Adrenal gland (tissue), 12 donors: ENCODE measurements around the gene GSK3B. TPM values are rescaled to one million over a fixed set of nuclear protein-coding genes. Genes with fewer than 3 reads are reported as not detected.

Source experiments
- DNase-seq, 7 donors: peaks; one replicate each; pipeline ENCODE4 v3.0.0-alpha.2; 2019 to 2020
- H3K27ac ChIP-seq, 5 donors: fragments of 200-600 bp; sonication (generic) in 4 of 5; 1 replicate in 3 of 5; 2 replicates in 2 of 5; pipeline versions ENCODE4 v1.5.1 to v1.8.0; 2016 to 2020; ENCODE audit warnings: mild to moderate bottlenecking in 1 of 5
- H3K27me3 ChIP-seq: fragments of 200-600 bp; 2 replicates; pipeline ENCODE4 v1.8.0; 2021
- H3K36me3 ChIP-seq, 2 donors: fragments of 200-600 bp; replicated peaks in 1 of 2; 1 replicate in 1 of 2; 2 replicates in 1 of 2; pipeline versions ENCODE4 v1.5.1 to v1.8.0; 2018 to 2022
- H3K4me1 ChIP-seq, 2 donors: fragments of 200-600 bp; replicated peaks in 1 of 2; 1 replicate in 1 of 2; 2 replicates in 1 of 2; pipeline versions ENCODE4 v1.5.1 to v1.8.0; 2018 to 2021
- H3K4me3 ChIP-seq, 4 donors: fragments of 200-600 bp; sonication (generic) in 3 of 4; one replicate each; pipeline ENCODE4 v1.5.1; 2016 to 2018
- H3K9me3 ChIP-seq, 3 donors: fragments of 200-600 bp; sonication (generic) in 1 of 3; replicated peaks in 1 of 3; 1 replicate in 2 of 3; 2 replicates in 1 of 3; pipeline versions ENCODE4 v1.5.1 to v1.8.0; 2016 to 2021
- POLR2A ChIP-seq, 2 donors: fragments of 450-650 bp; IDR thresholded peaks; one replicate each; pipeline ENCODE4 v1.6.1; 2017; ENCODE audit warnings: antibody characterized with exemption in 2 of 2, mild to moderate bottlenecking in 2 of 2, moderate library complexity in 1 of 2
- WGBS, 4 donors: extraction: QIAGEN DNeasy Blood & Tissue Kit in 2 of 4; methylation state at CpG; one replicate each; pipeline versions ENCODE4 v1.1.5 to v1.1.7; 2013 to 2017; 5-methylcytosine and 5-hydroxymethylcytosine counted together
- intact Hi-C, 2 donors: fragments of 100-400 bp; cut with DNase I; formaldehyde crosslinking; loops; one replicate each; pipeline versions ENCODE4 v1.14.1 to v1.15.0; 2022 to 2023
- polyA plus RNA-seq, 3 donors: library from polyadenylated mRNA; stranded (reverse); fragments of 200-250 nt in 2 of 3; fragments of 350-450 nt in 1 of 3; fragmentation: Illumina TruSeq in 1 of 3; extraction: RNeasy Lipid Tissue Mini Kit (QIAGEN cat#74804) in 1 of 3; gene quantifications; one replicate each; pipeline ENCODE4 v1.2.3, GENCODE V29; 2013 to 2014
- total RNA-seq, 9 donors: library from RNA; depleted of rRNA in 4 of 9; stranded (reverse); fragments of >200 nt in 4 of 9; fragments of 120-200 nt in 1 of 9; fragmentation: NEBNext Ultra II Directional in 1 of 9; extraction: Animal tissue kit (Norgen Biotek cat#: 25700) in 1 of 9; gene quantifications; one replicate each; pipeline versions ENCODE4 v1.1.0 to v1.2.4, GENCODE V29; 2013 to 2023
- TF ChIP-seq, protein P1 (sequence below), 6 experiments: fragments of 450-650 bp in 4 of 6; fragments of 200-600 bp in 2 of 6; sonication (generic) in 1 of 6; IDR thresholded peaks; 1 replicate in 5 of 6; 2 replicates in 1 of 6; pipeline versions ENCODE4 v1.5.1 to v1.8.0; 2016 to 2021; ENCODE audit warnings: antibody characterized with exemption in 6 of 6, mild to moderate bottlenecking in 2 of 6, moderate library complexity in 1 of 6
- donor health status: healthy with polysubstance abuse.
- donor health status: Bipolar disorder and iron deficiency.
- donor health status: DM: yes; HTN: yes; CAD: no.
- donor health status: DM: no; HTN: no; CAD: no.
- donor health status: DM: no; HTN: no; CAD: no.
- donor health status: DM: yes; HTN: yes; CAD: no.

Gene GSK3B
- total and polyA plus RNA-seq, 12 donors = 10.0 to 63.7 (median 44.8) TPM

DNA sequence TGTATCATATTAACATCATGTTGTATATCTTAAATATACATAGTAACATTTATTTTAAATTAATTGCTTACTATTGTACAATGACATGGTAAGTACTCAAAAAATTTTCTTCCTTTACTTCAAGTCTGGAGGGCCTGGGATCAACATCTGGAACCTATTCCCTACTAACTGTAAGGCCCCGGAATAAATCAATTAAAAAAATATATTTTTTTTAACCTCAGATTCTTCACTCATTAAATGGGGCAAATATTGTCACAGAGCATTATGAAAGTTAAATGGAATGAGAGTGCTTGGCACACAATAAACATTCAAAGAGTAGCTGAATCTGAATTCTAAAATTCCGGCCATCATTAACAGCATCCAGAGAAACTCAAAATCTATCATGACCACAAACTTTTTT is 16.5 kb downstream of the GSK3B start:
- 64 to 77% (median 75%) methylated on average over 2 of the region's 2 CpGs for WGBS, 4 donors

DNA sequence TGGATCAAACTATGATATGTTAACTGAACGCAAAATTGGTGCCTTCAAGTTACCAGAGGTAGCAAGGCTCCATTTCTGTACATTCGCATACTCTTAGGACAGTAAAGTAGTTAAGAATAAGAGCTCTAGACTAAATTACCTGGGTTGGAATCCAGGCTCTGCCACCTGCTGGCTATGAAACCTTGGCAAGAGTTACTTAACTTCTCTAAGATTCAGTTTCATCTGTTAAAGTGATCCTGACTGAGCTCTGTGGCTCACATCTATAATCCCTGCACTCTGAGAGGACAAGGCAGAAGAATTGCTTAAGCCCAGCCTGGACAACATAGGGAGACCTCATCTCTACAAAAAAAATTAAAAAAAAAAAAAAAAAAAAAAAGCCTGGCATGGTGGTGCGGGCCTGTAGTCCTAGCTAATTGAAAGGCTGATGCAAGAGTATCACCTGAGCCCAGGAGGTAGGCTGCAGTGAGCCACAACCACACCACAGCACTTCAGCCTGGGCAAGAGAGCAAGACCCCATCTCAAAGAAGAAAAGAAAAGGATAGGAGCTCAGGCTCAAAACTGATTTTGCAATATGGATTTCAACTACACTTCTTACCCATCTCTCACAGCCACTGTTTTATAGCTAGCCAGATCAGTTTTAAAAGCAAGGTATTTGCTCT is 21.3 kb downstream of the GSK3B start:
- H3K27me3 ChIP-seq = no peaks in the 10 kb centered on the region
- intact Hi-C loops = loop anchor here in 1 of 2 donors (10.0 kb wide), 1 partner anchor 178 kb away; no protein-coding TSS in a partner anchor
- no peaks in the 10 kb centered on the region for H3K9me3 ChIP-seq
- no peak overlapping the region for H3K27ac ChIP-seq
- WGBS, 4 donors = 84 to 94% (median 93%) methylated on average over 3 of the region's 3 CpGs
- TF ChIP-seq POLR2A (IDR thresholded peaks at IDR 0.05) = no peak
- TF ChIP-seq, protein P1, sequence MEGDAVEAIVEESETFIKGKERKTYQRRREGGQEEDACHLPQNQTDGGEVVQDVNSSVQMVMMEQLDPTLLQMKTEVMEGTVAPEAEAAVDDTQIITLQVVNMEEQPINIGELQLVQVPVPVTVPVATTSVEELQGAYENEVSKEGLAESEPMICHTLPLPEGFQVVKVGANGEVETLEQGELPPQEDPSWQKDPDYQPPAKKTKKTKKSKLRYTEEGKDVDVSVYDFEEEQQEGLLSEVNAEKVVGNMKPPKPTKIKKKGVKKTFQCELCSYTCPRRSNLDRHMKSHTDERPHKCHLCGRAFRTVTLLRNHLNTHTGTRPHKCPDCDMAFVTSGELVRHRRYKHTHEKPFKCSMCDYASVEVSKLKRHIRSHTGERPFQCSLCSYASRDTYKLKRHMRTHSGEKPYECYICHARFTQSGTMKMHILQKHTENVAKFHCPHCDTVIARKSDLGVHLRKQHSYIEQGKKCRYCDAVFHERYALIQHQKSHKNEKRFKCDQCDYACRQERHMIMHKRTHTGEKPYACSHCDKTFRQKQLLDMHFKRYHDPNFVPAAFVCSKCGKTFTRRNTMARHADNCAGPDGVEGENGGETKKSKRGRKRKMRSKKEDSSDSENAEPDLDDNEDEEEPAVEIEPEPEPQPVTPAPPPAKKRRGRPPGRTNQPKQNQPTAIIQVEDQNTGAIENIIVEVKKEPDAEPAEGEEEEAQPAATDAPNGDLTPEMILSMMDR (IDR thresholded peaks at IDR 0.05) = no peak
- H3K4me3 ChIP-seq = no peak overlapping the region
- DNase-seq = no peak
- H3K4me1 ChIP-seq = peaks cover 0 to 24% of the 10 kb centered on the region in 2 donors
- no peaks in the 10 kb centered on the region for H3K36me3 ChIP-seq

More for the DNA sequence above, 16.5 kb downstream of the GSK3B start:
- intact Hi-C loops = loop anchor here in 1 of 2 donors (10.0 kb wide), 1 partner anchor 183 kb away; no protein-coding TSS in a partner anchor
- H3K4me1 ChIP-seq = peaks cover 0 to 38% of the 10 kb centered on the region in 2 donors
- H3K36me3 ChIP-seq = no peaks in the 10 kb centered on the region
- no peaks in the 10 kb centered on the region for H3K27me3 ChIP-seq
- TF ChIP-seq POLR2A (IDR thresholded peaks at IDR 0.05) = no peak
- TF ChIP-seq, protein P1 (IDR thresholded peaks at IDR 0.05) = no peak
- H3K9me3 ChIP-seq = no peaks in the 10 kb centered on the region
- no peak overlapping the region for H3K4me3 ChIP-seq
- no peak overlapping the region for H3K27ac ChIP-seq
- DNase-seq = no peak

DNA sequence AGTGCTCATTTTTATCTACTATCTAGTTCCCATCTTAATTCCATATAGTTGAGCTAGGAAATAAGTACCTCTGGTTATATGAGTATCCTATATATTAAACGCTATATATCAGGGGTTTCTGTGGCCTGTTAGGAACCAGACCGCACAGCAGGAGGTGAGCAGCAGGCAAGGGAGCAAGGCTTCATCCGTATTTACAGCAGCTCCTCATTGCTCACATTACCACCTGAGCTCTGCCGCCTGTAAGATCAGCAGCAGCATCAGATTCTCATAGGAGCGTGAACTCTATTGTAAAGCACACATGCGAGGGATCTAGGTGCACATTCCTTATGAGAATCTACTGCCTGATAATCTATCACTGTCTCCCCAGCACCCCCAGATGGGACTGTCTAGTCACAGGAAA is 23.0 kb downstream of the GSK3B start:
- intact Hi-C loops = loop anchor here in 1 of 2 donors (10.0 kb wide), 1 partner anchor 176 kb away; no protein-coding TSS in a partner anchor
- Histone ChIP-seq H3K27me3 (no peaks in the 10 kb centered on the region), H3K9me3 (no peaks in the 10 kb centered on the region), H3K36me3 (no peaks in the 10 kb centered on the region), H3K27ac (no peak overlapping the region), H3K4me1 (peaks cover 0 to 12% of the 10 kb centered on the region in 2 donors), H3K4me3 (no peak overlapping the region)
- TF ChIP-seq, protein P1 (IDR thresholded peaks at IDR 0.05) = no peak
- TF ChIP-seq POLR2A (IDR thresholded peaks at IDR 0.05) = no peak
- no peak for DNase-seq
- 86 to 97% (median 95%) methylated on average over 5 to 6 of the region's 6 CpGs for WGBS, 4 donors

DNA sequence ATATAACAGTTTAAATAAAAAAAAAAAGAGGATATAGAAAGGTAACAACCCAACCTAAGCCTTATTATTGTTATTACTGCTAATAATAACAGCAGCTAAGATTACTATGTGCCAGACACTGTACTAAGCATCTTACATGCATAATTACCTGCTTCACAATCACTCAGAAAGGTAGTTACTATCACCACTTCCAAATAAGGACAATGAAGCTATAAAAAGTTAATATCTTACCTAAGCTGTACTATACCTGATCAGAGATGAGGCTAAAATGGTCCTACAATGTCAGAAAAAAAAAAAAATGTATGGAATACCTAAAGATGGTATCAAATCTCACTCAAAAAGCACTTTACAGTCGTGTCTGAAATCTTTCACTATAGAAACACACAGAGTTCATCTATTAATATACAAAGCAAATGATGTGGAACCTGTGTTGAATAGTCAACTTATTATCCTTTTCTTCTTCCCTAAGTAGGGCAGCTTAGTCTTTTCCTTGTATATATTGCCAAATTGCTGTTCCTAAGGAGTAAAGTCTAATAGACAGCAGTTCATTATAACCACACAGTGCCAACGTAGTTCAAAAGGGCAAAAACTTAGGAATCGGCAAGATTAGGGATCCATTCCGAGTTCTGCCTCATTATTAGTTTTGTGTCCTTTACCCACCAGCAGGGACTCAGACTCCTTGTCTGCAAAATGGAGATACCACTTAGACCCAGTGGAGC is 23.8 kb downstream of the GSK3B start:
- WGBS, 4 donors = 76 to 87% (median 85%) methylated on average over 4 of the region's 4 CpGs
- no peaks in the 10 kb centered on the region for H3K36me3 ChIP-seq
- intact Hi-C loops = loop anchor here in 1 of 2 donors (10.0 kb wide), 1 partner anchor 176 kb away; no protein-coding TSS in a partner anchor
- DNase-seq = no peak
- H3K9me3 ChIP-seq = no peaks in the 10 kb centered on the region
- H3K27ac ChIP-seq = no peak overlapping the region
- TF ChIP-seq, protein P1 (IDR thresholded peaks at IDR 0.05) = no peak
- TF ChIP-seq POLR2A (IDR thresholded peaks at IDR 0.05) = no peak
- H3K4me3 ChIP-seq = no peak overlapping the region
- H3K4me1 ChIP-seq = peaks cover 0 to 4% of the 10 kb centered on the region in 2 donors
- no peaks in the 10 kb centered on the region for H3K27me3 ChIP-seq
